HepG2 (cell line): Measurements from ENCODE around the gene TRPM1. TPM values are rescaled to one million over a fixed set of nuclear protein-coding genes. Genes with fewer than 3 reads are reported as not detected.

Experiments used
- ATAC-seq: fragments of 200-7000 bp; cut with Tn5 transposase; 3 replicates; pipeline ENCODE4 v1.9.1; 2020; ENCODE audit warnings: mild to moderate bottlenecking, moderate library complexity
- BruUV-seq: library from RNA; stranded (reverse); fragments of 400-500 nt; replicated peaks from 2 replicates; lab custom pipeline; 2021; lab: Mats Ljungman, UMichigan
- CTCF ChIA-PET: fragments of 300-600 bp; formaldehyde crosslinking; extraction: SDS; loops from one replicate; lab custom pipeline; 2021; ENCODE audit warnings: low total read pairs, inconsistent platforms, low intra/inter-chr PET ratio; lab: Yijun Ruan, JAX
- POLR2A ChIA-PET: fragments of 350-600 bp; sonication (Branson Sonifier 250); formaldehyde crosslinking; loops from one replicate; lab custom pipeline; 2020; ENCODE audit warnings: antibody characterized with exemption, inconsistent platforms; lab: Yijun Ruan, JAX
- DNase-seq: peaks from one replicate; pipeline ENCODE4 v3.0.0-alpha.2; 2015; ENCODE audit warnings: low spot score
- FAIRE-seq: peaks from 3 replicates; lab custom pipeline; 2011; peaks lifted over from hg19 to GRCh38; lab: Jason Lieb, UNC
- H2AFZ ChIP-seq: one replicate; pipeline ENCODE4 v1.6.1; 2011; ENCODE audit warnings: low read length, inconsistent platforms
- H3K27ac ChIP-seq: fragments of 300-600 bp; 3 replicates; pipeline ENCODE4 v1.8.0; 2011; ENCODE audit warnings: mixed run types, mild to moderate bottlenecking, mixed read lengths, low read length, inconsistent platforms; ENCODE audit not compliant: insufficient read depth; ENCODE audit errors: extremely low read length
- H3K27me3 ChIP-seq, 2 experiments: fragments of 200-600 bp in 1 of 2; 2 replicates in 1 of 2; 3 replicates in 1 of 2; pipeline versions ENCODE4 v1.6.0 to v1.8.0; 2011; ENCODE audit warnings: low read length in 2 of 2, mild to moderate bottlenecking in 2 of 2, moderate library complexity in 2 of 2, inconsistent platforms in 1 of 2; ENCODE audit not compliant: insufficient read depth in 2 of 2, control insufficient read depth in 1 of 2
- H3K36me3 ChIP-seq, 2 experiments: fragments of 200-600 bp in 1 of 2; replicated peaks in 1 of 2; 2 replicates in 1 of 2; 3 replicates in 1 of 2; pipeline versions ENCODE4 v1.5.1 to v1.8.0; 2011; ENCODE audit warnings: low read length in 2 of 2, inconsistent platforms in 1 of 2; ENCODE audit not compliant: insufficient read depth in 2 of 2, control insufficient read depth in 1 of 2
- H3K4me1 ChIP-seq: 2 replicates; pipeline ENCODE4 v1.5.1; 2012; ENCODE audit warnings: low read length, inconsistent platforms; ENCODE audit not compliant: insufficient read depth
- H3K4me2 ChIP-seq: 2 replicates; pipeline ENCODE4 v1.6.0; 2011; ENCODE audit warnings: low read depth, low read length, inconsistent platforms
- H3K4me3 ChIP-seq, 3 experiments: fragments of 200-600 bp in 1 of 3; sonication (generic), shearing (Covaris generic) in 1 of 3; replicated peaks in 1 of 3; 2 replicates each; pipeline ENCODE4 v1.5.1; 2011 to 2016; ENCODE audit warnings: low read length in 3 of 3, inconsistent platforms in 2 of 3, low read depth in 2 of 3, mild to moderate bottlenecking in 2 of 3, control low read depth in 1 of 3, mixed read lengths in 1 of 3; ENCODE audit not compliant: insufficient read depth in 1 of 3
- H3K79me2 ChIP-seq: one replicate; pipeline ENCODE4 v1.6.1; 2011; ENCODE audit warnings: low read length, inconsistent platforms; ENCODE audit not compliant: insufficient read depth
- H3K9ac ChIP-seq: 2 replicates; pipeline ENCODE4 v1.6.0; 2011; ENCODE audit warnings: mild to moderate bottlenecking, low read depth, low read length, inconsistent platforms; ENCODE audit not compliant: insufficient read depth
- H3K9me3 ChIP-seq: 2 replicates; pipeline ENCODE4 v1.5.1; 2012; ENCODE audit warnings: mild to moderate bottlenecking, low read length
- H4K20me1 ChIP-seq: 2 replicates; pipeline ENCODE4 v1.6.0; 2011; ENCODE audit warnings: inconsistent platforms, mild to moderate bottlenecking, low read length, moderate library complexity; ENCODE audit not compliant: insufficient read depth
- BCLAF1 ChIP-seq: fragments of 450-650 bp; IDR thresholded peaks from 2 replicates; pipeline ENCODE4 v1.6.1; 2017; ENCODE audit warnings: mild to moderate bottlenecking
- DBP ChIP-seq: sonication (generic); formaldehyde crosslinking; IDR thresholded peaks from 2 replicates; pipeline ENCODE4 v1.4.0; 2020; ENCODE audit warnings: missing genetic modification reagents; ENCODE audit errors: not compliant biosample characterization
- HOMEZ ChIP-seq: IDR thresholded peaks from 2 replicates; pipeline ENCODE4 v1.6.1; 2016; ENCODE audit warnings: low read depth
- MEF2D ChIP-seq: sonication (generic); formaldehyde crosslinking; IDR thresholded peaks from 2 replicates; pipeline ENCODE4 v1.5.1; 2020; ENCODE audit warnings: mild to moderate bottlenecking, missing genetic modification reagents
- MIER3 ChIP-seq: IDR thresholded peaks from 2 replicates; pipeline ENCODE4 v1.6.1; 2016; ENCODE audit warnings: missing compliant biosample characterization, borderline replicate concordance
- PATZ1 ChIP-seq: sonication (generic); formaldehyde crosslinking; IDR thresholded peaks from 2 replicates; pipeline ENCODE4 v1.4.0; 2020; ENCODE audit warnings: missing genetic modification reagents
- RELA ChIP-seq: sonication (generic); formaldehyde crosslinking; IDR thresholded peaks from 2 replicates; pipeline ENCODE4 v1.4.0; 2020; ENCODE audit warnings: missing genetic modification reagents
- TARDBP ChIP-seq: sonication (generic); formaldehyde crosslinking; IDR thresholded peaks from 2 replicates; pipeline ENCODE4 v1.8.0; 2022; ENCODE audit warnings: mild to moderate bottlenecking, missing genetic modification reagents
- ZBED4 ChIP-seq: sonication (generic); formaldehyde crosslinking; IDR thresholded peaks from 2 replicates; pipeline ENCODE4 v1.4.0; 2020; ENCODE audit warnings: missing genetic modification reagents, borderline replicate concordance
- ZFP62 ChIP-seq: sonication (generic); formaldehyde crosslinking; IDR thresholded peaks from 2 replicates; pipeline ENCODE4 v1.4.0; 2020; ENCODE audit warnings: missing genetic modification reagents
- WGBS: methylation state at CpG from one replicate; pipeline ENCODE4 v1.1.6; 2017; ENCODE audit warnings: low lambda C conversion rate; 5-methylcytosine and 5-hydroxymethylcytosine counted together
- in situ Hi-C: cut with HindIII; loops from 2 replicates; pipeline ENCODE4 v1.10.0; 2017; ENCODE audit warnings: low pct_unique_long_range_greater_than_20kb; ENCODE audit not compliant: extremely low pct_ligation_motif_present
- intact Hi-C: fragments of 100-400 bp; cut with micrococcal nuclease; formaldehyde crosslinking; loops from one replicate; pipeline ENCODE4 v1.10.0; 2022; ENCODE audit not compliant: unreplicated experiment
- polyA plus RNA-seq, 8 experiments: library from polyadenylated mRNA; depleted of rRNA in 3 of 8; stranded (reverse) in 7 of 8; unstranded in 1 of 8; fragments of >200 nt; fragmentation: Illumina TruSeq in 4 of 8; extraction: Trizol in 4 of 8; gene quantifications; 2 replicates each; pipeline versions ENCODE4 v1.2.1 to v1.2.3, GENCODE V29; 2011 to 2016; ENCODE audit warnings: low read depth in 4 of 8, missing spikeins in 1 of 8, mixed read lengths in 1 of 8; ENCODE audit not compliant: insufficient read depth in 1 of 8
- total RNA-seq, 5 experiments: library from RNA; depleted of rRNA; stranded (reverse); fragments of >200 nt; fragmentation: Illumina TruSeq; extraction: Trizol; gene quantifications; 2 replicates each; pipeline ENCODE4 v1.2.3, GENCODE V29; 2016; ENCODE audit warnings: low read depth in 1 of 5

Gene TRPM1
- total and polyA plus RNA-seq, 2 of the 13 experiments (the other 11 are each of a cell fraction or from before 2014, with no cell fraction given), result not detected

GRCh38 chr15:31149987-31150386 lies 48.5 kb upstream of the TRPM1 start (continued):
- no peak for TF ChIP-seq HOMEZ (CRISPR knock-in tag)

- Histone ChIP-seq H3K9ac (no peak overlapping the region; the same call in 1 of the 2 replicates), H3K4me3 (no peak overlapping the region), H3K27ac (peak overlapping the region; percentile 35), H3K4me2 (peak overlapping the region; percentile 27; the same call in 1 of the 2 replicates), H3K4me1 (peaks cover 64% of the 10 kb centered on the region), H2AFZ (no peak overlapping the region), H3K27me3 (no peaks in the 10 kb centered on the region), H4K20me1 (no peaks in the 10 kb centered on the region), H3K9me3 (no peaks in the 10 kb centered on the region), H3K36me3 (no peaks in the 10 kb centered on the region), H3K79me2 (no peaks in the 10 kb centered on the region)
- FAIRE-seq (no peak), DNase-seq (no peak), ATAC-seq (no peak)
- ChIA-PET CTCF (no interaction called here), POLR2A (interaction anchor here (0.8 to 2.0 kb wide), 3 partner anchors 9 to 157 kb away, joined by 3 to 13 read pairs (median 4); partner anchors contain the start of gene MTMR10)
- no TSS peak for BruUV-seq
- in situ Hi-C loops (loop anchor here (25.0 kb wide), 1 partner anchor 162 kb away; the partner anchor contains the start of gene MTMR10), intact Hi-C loops (no loop called here)
- 71% methylated on average over 4 of the region's 6 CpGs for WGBS
- no peak for TF ChIP-seq RELA (CRISPR knock-in tag)
- TF ChIP-seq ZFP62, result no peak
- TF ChIP-seq PATZ1 (CRISPR knock-in tag), result no peak
- no peak for TF ChIP-seq ZBED4 (CRISPR knock-in tag)
- no peak for TF ChIP-seq BCLAF1
- TF ChIP-seq TARDBP, result no peak
- no peak for TF ChIP-seq MIER3 (CRISPR knock-in tag)
- TF ChIP-seq DBP, result no peak
- TF ChIP-seq MEF2D, result no peak
Measured at GRCh38 chr15:31149088-31149505, 47.6 kb upstream of the TRPM1 start.
